ENCODE data around the gene PIAS3. TPM values are rescaled to one million over a fixed set of nuclear protein-coding genes. Genes with fewer than 3 reads are reported as not detected.

PIAS3 gene
- total RNA-seq, 4 donors from 2014 or later, result 43.8 to 78.4 (median 49.4) TPM

- WGBS, result 100% methylated on average over 1 of the region's 1 CpG
- Histone ChIP-seq H3K4me1 (peaks cover 1% of the 10 kb centered on the region), H3K4me3 (no peak overlapping the region), H3K27me3 (no peaks in the 10 kb centered on the region), H3K9me3 (no peaks in the 10 kb centered on the region), H3K36me3 (no peaks in the 10 kb centered on the region), H3K27ac (no peak overlapping the region)
- TF ChIP-seq, protein P1, sequence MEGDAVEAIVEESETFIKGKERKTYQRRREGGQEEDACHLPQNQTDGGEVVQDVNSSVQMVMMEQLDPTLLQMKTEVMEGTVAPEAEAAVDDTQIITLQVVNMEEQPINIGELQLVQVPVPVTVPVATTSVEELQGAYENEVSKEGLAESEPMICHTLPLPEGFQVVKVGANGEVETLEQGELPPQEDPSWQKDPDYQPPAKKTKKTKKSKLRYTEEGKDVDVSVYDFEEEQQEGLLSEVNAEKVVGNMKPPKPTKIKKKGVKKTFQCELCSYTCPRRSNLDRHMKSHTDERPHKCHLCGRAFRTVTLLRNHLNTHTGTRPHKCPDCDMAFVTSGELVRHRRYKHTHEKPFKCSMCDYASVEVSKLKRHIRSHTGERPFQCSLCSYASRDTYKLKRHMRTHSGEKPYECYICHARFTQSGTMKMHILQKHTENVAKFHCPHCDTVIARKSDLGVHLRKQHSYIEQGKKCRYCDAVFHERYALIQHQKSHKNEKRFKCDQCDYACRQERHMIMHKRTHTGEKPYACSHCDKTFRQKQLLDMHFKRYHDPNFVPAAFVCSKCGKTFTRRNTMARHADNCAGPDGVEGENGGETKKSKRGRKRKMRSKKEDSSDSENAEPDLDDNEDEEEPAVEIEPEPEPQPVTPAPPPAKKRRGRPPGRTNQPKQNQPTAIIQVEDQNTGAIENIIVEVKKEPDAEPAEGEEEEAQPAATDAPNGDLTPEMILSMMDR (IDR thresholded peaks at IDR 0.05), result no peak
- TF ChIP-seq POLR2A (IDR thresholded peaks at IDR 0.05) (no peak), POLR2AphosphoS5 (IDR thresholded peaks at IDR 0.05) (no peak), EP300 (IDR thresholded peaks at IDR 0.05) (no peak)
- DNase-seq (ENCODE audit: low spot score in 2 of 2), result no peak
Measured at GRCh38 chr1:145897969-145898368, 39.1 kb upstream of the PIAS3 start.

- no peak overlapping the region for H3K4me3 ChIP-seq
- peak in 1 of 2 donors; percentile 18 for DNase-seq (ENCODE audit: low spot score in 2 of 2)
- H3K9me3 ChIP-seq, result no peaks in the 10 kb centered on the region
- H3K4me1 ChIP-seq, result peaks cover 26% of the 10 kb centered on the region
- H3K27ac ChIP-seq, result no peak overlapping the region
- TF ChIP-seq EP300 (IDR thresholded peaks at IDR 0.05) (no peak), POLR2AphosphoS5 (IDR thresholded peaks at IDR 0.05) (no peak), POLR2A (IDR thresholded peaks at IDR 0.05) (no peak)
- TF ChIP-seq, protein P1 (IDR thresholded peaks at IDR 0.05), result no peak
- no peaks in the 10 kb centered on the region for H3K36me3 ChIP-seq
- no peaks in the 10 kb centered on the region for H3K27me3 ChIP-seq
- 82% methylated on average over 1 of the region's 1 CpG for WGBS
Measured at GRCh38 chr1:145895471-145895870, 36.6 kb upstream of the PIAS3 start.

DNA sequence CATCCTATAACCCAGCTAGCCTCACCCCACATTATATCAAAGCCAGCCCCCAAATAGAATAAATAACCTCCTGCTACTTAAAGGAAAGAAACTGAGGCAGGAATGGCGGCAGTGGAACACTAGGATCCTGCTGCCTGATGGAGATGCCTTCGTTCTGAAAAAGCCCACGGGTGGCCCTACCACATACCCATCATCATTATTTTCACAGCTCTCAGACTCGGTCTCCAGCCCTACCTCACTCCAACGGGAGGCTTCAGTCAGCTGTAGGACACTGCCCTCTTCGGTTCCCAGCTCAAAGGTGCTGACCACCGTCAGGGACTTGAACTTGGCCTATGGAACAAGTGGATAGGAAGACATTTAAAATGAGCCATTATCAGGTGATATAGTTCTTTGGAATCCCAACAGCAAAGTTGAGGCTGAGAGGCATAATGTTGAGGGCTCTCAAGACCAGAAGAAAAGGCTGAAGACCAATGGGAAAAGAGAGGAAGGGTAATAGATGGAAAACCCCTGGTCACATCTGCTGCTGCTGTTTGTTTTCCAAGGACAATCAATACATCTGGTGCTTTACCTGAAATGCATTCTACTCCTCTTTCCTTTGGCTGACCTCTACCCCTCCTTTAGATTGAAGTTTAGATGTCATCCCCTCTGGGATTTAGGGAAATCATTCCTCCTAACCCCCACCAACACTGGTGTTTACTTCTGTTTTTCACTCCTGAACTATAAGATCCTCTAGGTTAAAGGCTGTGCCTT is 34.6 kb upstream of the PIAS3 start:
- Histone ChIP-seq H3K9me3 (no peaks in the 10 kb centered on the region), H3K27me3 (no peaks in the 10 kb centered on the region), H3K27ac (peak overlapping the region; percentile 92), H3K4me3 (no peak overlapping the region), H3K4me1 (peaks cover 36% of the 10 kb centered on the region), H3K36me3 (no peaks in the 10 kb centered on the region)
- no peak for DNase-seq (ENCODE audit: low spot score in 2 of 2)
- WGBS, result 84% methylated on average over 7 of the region's 7 CpGs
- TF ChIP-seq POLR2AphosphoS5 (IDR thresholded peaks at IDR 0.05) (no peak), POLR2A (IDR thresholded peaks at IDR 0.05) (no peak), EP300 (IDR thresholded peaks at IDR 0.05) (no peak)
- TF ChIP-seq, protein P1 (IDR thresholded peaks at IDR 0.05), result no peak

DNA sequence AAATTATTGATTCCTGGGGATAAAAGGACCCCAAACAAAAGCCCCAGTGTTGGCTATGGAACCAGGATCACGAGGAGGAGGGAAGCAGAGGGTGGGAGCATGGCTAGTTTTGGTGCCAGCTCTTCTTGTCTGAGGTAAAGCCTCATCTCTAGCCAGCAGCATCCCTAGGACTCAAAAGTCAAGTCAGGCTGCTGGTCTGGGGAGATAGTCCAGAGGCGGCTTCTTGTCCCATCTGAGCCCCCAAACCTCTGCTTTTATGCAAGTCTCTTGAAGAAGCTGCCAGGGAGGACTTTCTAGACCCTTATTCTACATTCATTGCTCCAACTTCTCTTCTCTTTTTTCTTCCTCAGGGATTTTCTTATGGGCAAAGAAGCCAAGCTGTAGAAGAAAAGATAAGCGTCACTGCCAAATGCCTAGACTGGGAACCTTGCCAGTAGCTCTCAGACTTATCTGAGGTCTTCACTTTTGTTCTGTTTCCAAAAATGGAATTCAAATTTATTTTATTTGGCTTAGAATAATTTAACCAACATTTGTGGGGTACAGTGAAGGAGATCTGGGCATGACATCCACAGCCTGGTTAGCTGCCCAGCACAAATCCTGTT is 33.7 kb upstream of the PIAS3 start:
- H3K36me3 ChIP-seq, result no peaks in the 10 kb centered on the region
- WGBS, result 44% methylated on average over 3 of the region's 3 CpGs
- DNase-seq (ENCODE audit: low spot score in 2 of 2), result no peak
- H3K27me3 ChIP-seq, result no peaks in the 10 kb centered on the region
- TF ChIP-seq EP300 (IDR thresholded peaks at IDR 0.05), result no peak
- no peak for TF ChIP-seq POLR2AphosphoS5 (IDR thresholded peaks at IDR 0.05)
- TF ChIP-seq POLR2A (IDR thresholded peaks at IDR 0.05), result no peak
- TF ChIP-seq, protein P1 (IDR thresholded peaks at IDR 0.05), result no peak
- peak overlapping the region; percentile 28 for H3K4me3 ChIP-seq
- peaks cover 36% of the 10 kb centered on the region for H3K4me1 ChIP-seq
- peak overlapping the region; percentile 92 for H3K27ac ChIP-seq
- H3K9me3 ChIP-seq, result no peaks in the 10 kb centered on the region

All from suprapubic skin (tissue), 4 donors.